HG03045 (cell line): Measurements from ENCODE around the gene AAK1.

Source experiments
- ATAC-seq: cut with Tn5 transposase; IDR thresholded peaks from one replicate; pipeline ENCODE4 v1.9.1; 2021; ENCODE audit warnings: mild to moderate bottlenecking, moderate library complexity; ENCODE audit not compliant: unreplicated experiment

The AAK1 gene

GRCh38 chr2:69546646-69547045 lies 96.9 kb downstream of the AAK1 start:
- no peak for ATAC-seq

GRCh38 chr2:69545477-69545932 lies 98.0 kb downstream of the AAK1 start:
- ATAC-seq = no peak

GRCh38 chr2:69544951-69545350 lies 98.6 kb downstream of the AAK1 start:
- no peak for ATAC-seq

- no peak for ATAC-seq
Observed at GRCh38 chr2:69539549-69539908, 104.0 kb downstream of the AAK1 start.

- no peak for ATAC-seq
Observed at GRCh38 chr2:69538872-69539548, 104.5 kb downstream of the AAK1 start.

- ATAC-seq = no peak
Observed at GRCh38 chr2:69538249-69538648, 105.3 kb downstream of the AAK1 start.

- no peak for ATAC-seq
Observed at GRCh38 chr2:69535817-69536241, 107.7 kb downstream of the AAK1 start.

GRCh38 chr2:69531186-69531585 lies 112.4 kb downstream of the AAK1 start:
- no peak for ATAC-seq

GRCh38 chr2:69529480-69529879 lies 114.1 kb downstream of the AAK1 start:
- ATAC-seq = no peak

- ATAC-seq = no peak
Observed at GRCh38 chr2:69525261-69525660, 118.3 kb downstream of the AAK1 start.

GRCh38 chr2:69524799-69525198 lies 118.7 kb downstream of the AAK1 start:
- no peak for ATAC-seq

GRCh38 chr2:69521747-69522146 lies 121.8 kb downstream of the AAK1 start:
- ATAC-seq = no peak

- no peak for ATAC-seq
Observed at GRCh38 chr2:69518841-69519240, 124.7 kb downstream of the AAK1 start.

GRCh38 chr2:69517410-69517809 lies 126.1 kb downstream of the AAK1 start:
- ATAC-seq = no peak

GRCh38 chr2:69514819-69515218 lies 128.7 kb downstream of the AAK1 start:
- ATAC-seq = no peak

GRCh38 chr2:69514406-69514805 lies 129.1 kb downstream of the AAK1 start:
- ATAC-seq = no peak

GRCh38 chr2:69512446-69512845 lies 131.1 kb downstream of the AAK1 start:
- ATAC-seq = no peak

GRCh38 chr2:69510204-69510603 lies 133.3 kb downstream of the AAK1 start:
- no peak for ATAC-seq

GRCh38 chr2:69509750-69510140 lies 133.8 kb downstream of the AAK1 start:
- no peak for ATAC-seq

- ATAC-seq = no peak
Observed at GRCh38 chr2:69509011-69509749, 134.4 kb downstream of the AAK1 start.

- ATAC-seq = no peak
Observed at GRCh38 chr2:69505710-69506109, 137.8 kb downstream of the AAK1 start.

- ATAC-seq = no peak
Observed at GRCh38 chr2:69501301-69501700, 142.2 kb downstream of the AAK1 start.

GRCh38 chr2:69499966-69500365 lies 143.6 kb downstream of the AAK1 start:
- no peak for ATAC-seq
